Heart right ventricle (tissue), 16 donors: ENCODE results near the gene NACA2. TPM values are rescaled to one million over a fixed set of nuclear protein-coding genes. Genes with fewer than 3 reads are reported as not detected.
"Not testable (repeated sequence)": the region's sequence is repeated elsewhere in the genome, so short reads cannot be mapped to it uniquely, and the experiment has no call there.

Experiments used
- ATAC-seq, 8 donors: fragments of 200-7000 bp; cut with Tn5 transposase; one replicate each; pipeline ENCODE4 v1.9.1; 2020; ENCODE audit warnings: mild to moderate bottlenecking in 8 of 8, moderate library complexity in 8 of 8, moderate number of reproducible peaks in 1 of 8
- DNase-seq, 2 donors: peaks; one replicate each; pipeline ENCODE4 v3.0.0-alpha.2; 2020
- H3K27ac ChIP-seq, 10 donors: fragments of 200-600 bp; sonication (generic) in 2 of 10; one replicate each; pipeline versions ENCODE4 v1.5.0 to v1.8.0; 2020 to 2022; ENCODE audit warnings: mild to moderate bottlenecking in 3 of 10
- H3K27me3 ChIP-seq, 7 donors: fragments of 200-600 bp; one replicate each; pipeline ENCODE4 v1.8.0; 2021 to 2022; ENCODE audit warnings: mild to moderate bottlenecking in 2 of 7
- H3K36me3 ChIP-seq, 9 donors: fragments of 200-600 bp; sonication (generic) in 1 of 9; one replicate each; pipeline versions ENCODE4 v1.5.0 to v1.8.0; 2020 to 2022; ENCODE audit warnings: mild to moderate bottlenecking in 2 of 9
- H3K4me1 ChIP-seq, 9 donors: fragments of 200-600 bp; sonication (generic) in 1 of 9; one replicate each; pipeline versions ENCODE4 v1.5.0 to v1.8.0; 2020 to 2022; ENCODE audit warnings: mild to moderate bottlenecking in 4 of 9
- H3K4me3 ChIP-seq, 10 donors: fragments of 200-600 bp; sonication (generic) in 2 of 10; one replicate each; pipeline versions ENCODE4 v1.5.0 to v1.8.0; 2020 to 2022; ENCODE audit warnings: mild to moderate bottlenecking in 7 of 10, moderate library complexity in 2 of 10
- H3K9me3 ChIP-seq, 11 donors: fragments of 200-600 bp in 10 of 11; sonication (generic) in 2 of 11; one replicate each; pipeline versions ENCODE4 v1.5.0 to v1.8.0; 2013 to 2022; ENCODE audit warnings: mild to moderate bottlenecking in 2 of 11, control low read depth in 1 of 11, moderate library complexity in 1 of 11
- WGBS, 2 donors: extraction: QIAGEN DNeasy Blood & Tissue Kit; methylation state at CpG; one replicate each; pipeline ENCODE4 v1.1.7; 2013; ENCODE audit warnings: inconsistent platforms in 1 of 2; 5-methylcytosine and 5-hydroxymethylcytosine counted together
- intact Hi-C, 10 donors: fragments of 100-400 bp; cut with DNase I; formaldehyde crosslinking; loops; one replicate each; pipeline versions ENCODE4 v1.11.1 to v1.14.2; 2022
- polyA plus RNA-seq, 2 donors: library from polyadenylated mRNA; stranded (reverse); fragments of 200-250 nt; gene quantifications; one replicate each; pipeline ENCODE4 v1.2.3, GENCODE V29; 2013
- total RNA-seq, 10 donors: library from RNA; stranded (reverse); fragmentation: NEBNext Ultra II Directional in 3 of 10; extraction: Animal tissue kit (Norgen Biotek cat#: 25700) in 3 of 10; gene quantifications; one replicate each; pipeline versions ENCODE4 v1.2.1 to v1.2.4, GENCODE V29; 2021 to 2023
- TF ChIP-seq, protein P1 (sequence below), 9 donors: fragments of 200-600 bp; sonication (generic) in 2 of 9; IDR thresholded peaks; one replicate each; pipeline versions ENCODE4 v1.5.0 to v1.8.0; 2021 to 2022; ENCODE audit warnings: antibody characterized with exemption in 9 of 9, mild to moderate bottlenecking in 5 of 9, moderate library complexity in 1 of 9
- donor health status: Arrhythmogenic right ventricular cardiomyopathy.
- donor health status: ischemic (EF 13 %, LVEDD 7.1; RV severe dilation, severe dysfunction).
- donor health status: healthy with polysubstance abuse.
- donor health status: DM: no; HTN: yes; CAD: no.
- donor health status: DM: no; HTN: no; CAD: no.
- donor health status: ischemic (EF 25% LVEDD 6.9; RV normal size, moderate dysfunction).
- donor health status: ischemic (EF 25% LVEDD 5.7; RV mildly dilated, moderate dysfunction).
- donor health status: healthy.
- donor health status: DM: yes; HTN: yes; CAD: no.
- donor health status: Ischemic cardiomyopathy.
- donor health status: ischemic (EF 35%, LVEDD 5.7; RV mildly dilated, moderate dysfunction).
- donor health status: nonischemic (EF 11% LVEDD 7.7; RV severe dilation, severe dysfunction).
- donor health status: DM: yes; HTN: yes; CAD: no.
- donor health status: PGD.
- donor health status: ischemic (EF 29% LVEDD 5.4; RV normal size, mild dysfunction).
- donor health status: nonischemic (EF 23%, LVEDD 6.1; RV moderate dilation, normal function).

The NACA2 gene
- total and polyA plus RNA-seq, 12 donors: 0.10 TPM; not detected in 11

DNA sequence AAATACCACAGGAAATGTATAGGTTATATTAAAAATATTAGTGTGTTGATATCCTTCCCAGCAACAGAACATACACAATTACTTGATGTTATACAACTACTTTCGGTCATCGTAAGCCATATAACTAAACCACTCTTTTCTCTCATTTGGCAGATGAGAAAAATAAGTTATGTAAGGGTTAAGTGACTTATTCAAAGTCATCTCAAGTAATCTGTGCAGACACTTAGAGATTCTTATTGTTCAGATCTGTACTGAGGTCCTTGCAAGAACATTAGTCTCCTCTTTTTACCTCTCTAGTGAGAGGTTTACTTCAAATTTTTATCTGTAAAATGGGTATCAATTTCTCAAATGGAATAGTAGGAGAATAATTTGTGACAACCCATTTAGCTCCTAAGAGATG, 15.0 kb downstream of the NACA2 start:
- Histone ChIP-seq H3K4me1 (no peaks in the 10 kb centered on the region), H3K27ac (no peak overlapping the region), H3K9me3 (peaks cover 0 to 4% (median 0%) of the 10 kb centered on the region in 11 donors), H3K27me3 (peaks cover 0 to 30% (median 13%) of the 10 kb centered on the region in 7 donors), H3K4me3 (no peak overlapping the region), H3K36me3 (no peaks in the 10 kb centered on the region)
- ATAC-seq: no peak
- intact Hi-C loops: no loop called here
- TF ChIP-seq, protein P1, sequence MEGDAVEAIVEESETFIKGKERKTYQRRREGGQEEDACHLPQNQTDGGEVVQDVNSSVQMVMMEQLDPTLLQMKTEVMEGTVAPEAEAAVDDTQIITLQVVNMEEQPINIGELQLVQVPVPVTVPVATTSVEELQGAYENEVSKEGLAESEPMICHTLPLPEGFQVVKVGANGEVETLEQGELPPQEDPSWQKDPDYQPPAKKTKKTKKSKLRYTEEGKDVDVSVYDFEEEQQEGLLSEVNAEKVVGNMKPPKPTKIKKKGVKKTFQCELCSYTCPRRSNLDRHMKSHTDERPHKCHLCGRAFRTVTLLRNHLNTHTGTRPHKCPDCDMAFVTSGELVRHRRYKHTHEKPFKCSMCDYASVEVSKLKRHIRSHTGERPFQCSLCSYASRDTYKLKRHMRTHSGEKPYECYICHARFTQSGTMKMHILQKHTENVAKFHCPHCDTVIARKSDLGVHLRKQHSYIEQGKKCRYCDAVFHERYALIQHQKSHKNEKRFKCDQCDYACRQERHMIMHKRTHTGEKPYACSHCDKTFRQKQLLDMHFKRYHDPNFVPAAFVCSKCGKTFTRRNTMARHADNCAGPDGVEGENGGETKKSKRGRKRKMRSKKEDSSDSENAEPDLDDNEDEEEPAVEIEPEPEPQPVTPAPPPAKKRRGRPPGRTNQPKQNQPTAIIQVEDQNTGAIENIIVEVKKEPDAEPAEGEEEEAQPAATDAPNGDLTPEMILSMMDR (IDR thresholded peaks at IDR 0.05): no peak
- WGBS, 2 donors: 93 to 95% methylated on average over 2 of the region's 2 CpGs
- no peak for DNase-seq

DNA sequence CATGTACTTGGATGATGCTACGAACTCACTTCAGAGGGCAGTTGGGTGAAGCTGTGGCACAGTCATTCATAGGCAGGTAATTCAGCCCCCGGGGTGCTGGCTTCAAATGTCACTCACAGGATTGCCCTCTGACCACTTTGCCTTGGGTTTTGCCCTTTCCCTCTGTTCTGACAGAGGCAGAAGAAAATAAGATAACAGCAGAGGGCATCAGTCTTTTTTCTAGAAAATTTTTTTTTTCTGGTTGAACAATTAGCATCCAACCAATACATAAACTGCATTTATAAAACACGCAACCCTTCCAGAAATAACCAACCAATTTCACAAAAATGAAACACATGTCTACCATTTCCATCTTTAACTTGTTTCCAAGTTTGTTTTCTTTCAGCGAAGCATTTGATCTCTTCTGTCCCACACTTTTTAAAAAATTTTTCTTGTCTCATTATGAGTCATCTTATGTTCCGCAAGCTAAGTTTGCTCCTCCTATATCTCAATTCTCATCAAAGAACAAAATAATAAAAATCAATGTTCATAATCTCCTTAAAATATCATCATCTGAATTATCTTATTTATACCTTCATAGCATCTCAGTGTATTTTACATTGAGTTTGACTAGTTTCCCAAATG, 15.6 kb downstream of the NACA2 start:
- intact Hi-C loops: no loop called here
- Histone ChIP-seq H3K9me3 (peaks cover 0 to 8% (median 0%) of the 10 kb centered on the region in 11 donors), H3K4me1 (no peaks in the 10 kb centered on the region), H3K4me3 (no peak overlapping the region), H3K36me3 (no peaks in the 10 kb centered on the region), H3K27ac (no peak overlapping the region), H3K27me3 (peaks cover 0 to 28% (median 11%) of the 10 kb centered on the region in 7 donors)
- no peak for ATAC-seq
- WGBS, 2 donors: 53 to 67% methylated on average over 5 of the region's 5 CpGs
- no peak for DNase-seq
- TF ChIP-seq, protein P1 (IDR thresholded peaks at IDR 0.05): no peak

DNA sequence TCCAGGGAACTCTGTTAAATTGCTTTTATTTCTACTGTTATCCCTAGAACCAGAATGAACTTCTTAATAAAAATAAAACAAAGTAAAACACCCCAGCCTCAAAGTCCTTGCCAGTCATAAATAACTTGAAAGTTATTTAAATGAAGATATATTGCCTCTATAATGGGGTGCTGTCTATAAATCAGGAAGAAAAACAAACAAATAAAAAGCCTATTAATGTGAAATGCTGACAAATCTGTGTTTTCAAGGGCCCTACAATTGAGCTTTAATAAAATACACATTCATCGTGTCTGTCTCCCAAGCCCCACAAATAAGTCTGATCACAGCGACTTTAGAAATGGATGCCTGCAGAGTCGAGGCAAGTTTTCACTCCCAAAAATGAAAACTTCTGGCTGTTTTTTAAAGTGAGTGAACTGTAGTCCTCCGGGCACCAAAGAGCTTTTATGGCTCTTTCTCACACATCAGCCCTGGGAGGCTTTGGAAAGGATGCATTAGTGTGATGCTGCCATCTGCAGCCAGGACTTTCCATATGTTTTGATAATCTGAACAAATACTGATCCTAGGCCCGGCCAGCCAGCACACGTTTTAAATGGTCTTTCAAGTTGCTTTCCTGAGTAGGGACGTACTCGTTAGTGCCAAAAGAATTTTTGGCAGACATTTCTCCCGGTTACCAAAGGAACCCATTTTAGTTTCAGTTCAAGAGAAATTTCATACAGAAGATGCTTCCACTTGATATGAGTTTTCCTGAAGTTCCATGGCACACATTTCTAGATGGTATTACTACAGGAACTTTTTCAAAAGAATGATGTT, 16.3 kb downstream of the NACA2 start:
- TF ChIP-seq, protein P1 (IDR thresholded peaks at IDR 0.05): peak in 5 of 9 donors; percentile 10 to 32 (median 26)
- DNase-seq: no peak
- H3K4me1 ChIP-seq: no peaks in the 10 kb centered on the region

DNA sequence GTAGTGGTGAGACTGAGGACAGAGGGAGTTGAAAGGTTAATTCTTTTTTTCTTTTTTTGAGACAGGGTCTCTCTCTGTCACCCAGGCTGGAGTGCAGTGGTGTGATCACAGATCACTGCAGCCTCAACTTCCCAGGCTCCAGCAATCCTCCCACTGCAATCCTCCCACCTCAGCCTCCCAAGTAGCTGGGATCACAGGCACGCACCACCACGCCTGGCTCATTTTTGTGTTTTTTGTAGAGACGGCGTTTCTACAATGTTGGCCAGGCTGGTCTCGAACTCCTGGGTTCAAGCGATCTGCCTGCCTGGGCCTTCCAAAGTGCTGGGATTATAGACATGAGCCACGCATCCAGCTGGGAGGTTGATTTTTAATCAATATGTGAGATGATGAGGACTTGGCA, 18.5 kb downstream of the NACA2 start:
- peaks cover 0 to 24% (median 9%) of the 10 kb centered on the region in 11 donors for H3K9me3 ChIP-seq
- intact Hi-C loops, ATAC-seq, H3K4me1 ChIP-seq, H3K36me3 ChIP-seq, H3K4me3 ChIP-seq, H3K27me3 ChIP-seq, H3K27ac ChIP-seq, DNase-seq: not testable (repeated sequence)
- WGBS, 2 donors: 95 to 97% methylated on average over 7 of the region's 7 CpGs

More for the DNA sequence above, 16.3 kb downstream of the NACA2 start:
- intact Hi-C loops: no loop called here
- WGBS, 2 donors: 30 to 31% methylated on average over 9 of the region's 9 CpGs
- no peak for ATAC-seq
- H3K36me3 ChIP-seq: no peaks in the 10 kb centered on the region
- H3K9me3 ChIP-seq: peaks cover 0 to 15% (median 6%) of the 10 kb centered on the region in 11 donors
- H3K27me3 ChIP-seq: peaks cover 0 to 24% (median 7%) of the 10 kb centered on the region in 7 donors
- no peak overlapping the region for H3K4me3 ChIP-seq
- no peak overlapping the region for H3K27ac ChIP-seq
